Right ventricle myocardium superior (tissue), 1 donor: ENCODE measurements around the gene PRG2. TPM values are rescaled to one million over a fixed set of nuclear protein-coding genes. Genes with fewer than 3 reads are reported as not detected.
"Not testable (repeated sequence)": the region's sequence is repeated elsewhere in the genome, so short reads cannot be mapped to it uniquely, and the experiment has no call there.

ENCODE experiments used
- ATAC-seq: fragments of 200-7000 bp; cut with Tn5 transposase; one replicate; pipeline ENCODE4 v1.9.1; 2020; ENCODE audit warnings: mild to moderate bottlenecking; ENCODE audit not compliant: poor library complexity
- DNase-seq: peaks from one replicate; pipeline ENCODE4 v3.0.0-alpha.2; 2020
- intact Hi-C: fragments of 100-400 bp; cut with DNase I; formaldehyde crosslinking; loops from one replicate; pipeline ENCODE4 v1.11.2; 2022
- total RNA-seq: library from RNA; stranded (reverse); fragmentation: NEBNext Ultra II Directional; extraction: Animal tissue kit (Norgen Biotek cat#: 25700); gene quantifications from one replicate; pipeline ENCODE4 v1.2.1, GENCODE V29; 2021
- donor health status: DM: no; HTN: yes; CAD: no; lungs with severe emphysema.

The PRG2 gene
- total RNA-seq, 1 donor from 2014 or later = not detected

GRCh38 chr11:57376095-57377090 is 14.1 kb downstream of the PRG2 start:
- intact Hi-C loops = no loop called here
- ATAC-seq = no peak

GRCh38 chr11:57375490-57375889 is 15.0 kb downstream of the PRG2 start:
- intact Hi-C loops = no loop called here
- ATAC-seq = no peak
- DNase-seq = no peak

More at GRCh38 chr11:57376095-57377090, 14.1 kb downstream of the PRG2 start:
- no peak for DNase-seq

GRCh38 chr11:57374966-57375365 is 15.5 kb downstream of the PRG2 start:
- DNase-seq (no peak), ATAC-seq (no peak)
- intact Hi-C loops = no loop called here

GRCh38 chr11:57373146-57373545 is 17.3 kb downstream of the PRG2 start:
- intact Hi-C loops = no loop called here
- DNase-seq = no peak
- ATAC-seq = peak; percentile 38

GRCh38 chr11:57370941-57371340 is 19.5 kb downstream of the PRG2 start:
- DNase-seq (no peak), ATAC-seq (no peak)
- intact Hi-C loops = no loop called here

GRCh38 chr11:57370251-57370650 is 20.2 kb downstream of the PRG2 start:
- no peak for ATAC-seq
- DNase-seq = no peak
- intact Hi-C loops = no loop called here

GRCh38 chr11:57368845-57369232 is 21.6 kb downstream of the PRG2 start:
- DNase-seq (no peak), ATAC-seq (no peak)

GRCh38 chr11:57368106-57368844 is 22.2 kb downstream of the PRG2 start:
- intact Hi-C loops = no loop called here
- no peak for DNase-seq
- ATAC-seq = no peak

More at GRCh38 chr11:57368845-57369232, 21.6 kb downstream of the PRG2 start:
- intact Hi-C loops = no loop called here

GRCh38 chr11:57364851-57365660 is 25.4 kb downstream of the PRG2 start:
- no peak for DNase-seq
- ATAC-seq = no peak
- intact Hi-C loops = no loop called here

GRCh38 chr11:57363131-57364080 is 27.0 kb downstream of the PRG2 start:
- intact Hi-C loops = no loop called here
- no peak for DNase-seq
- no peak for ATAC-seq

- no peak for ATAC-seq
- no peak for DNase-seq
- intact Hi-C loops = no loop called here
These were observed 28.5 kb downstream of the PRG2 start for GRCh38 chr11:57361926-57362325.

- intact Hi-C loops, DNase-seq, ATAC-seq: not testable (repeated sequence)
These were observed 29.0 kb downstream of the PRG2 start for GRCh38 chr11:57361420-57361819.

- ATAC-seq = no peak
- intact Hi-C loops = no loop called here
These were observed 29.5 kb downstream of the PRG2 start for GRCh38 chr11:57360991-57361390.

GRCh38 chr11:57359896-57360690 is 30.4 kb downstream of the PRG2 start:
- ATAC-seq (no peak), DNase-seq (no peak)
- intact Hi-C loops = no loop called here

More at GRCh38 chr11:57360991-57361390, 29.5 kb downstream of the PRG2 start:
- no peak for DNase-seq

GRCh38 chr11:57359396-57359795 is 31.1 kb downstream of the PRG2 start:
- DNase-seq (no peak), ATAC-seq (no peak)
- intact Hi-C loops = no loop called here

GRCh38 chr11:57358991-57359390 is 31.5 kb downstream of the PRG2 start:
- intact Hi-C loops = no loop called here
- DNase-seq (no peak), ATAC-seq (no peak)

- no peak for ATAC-seq
- no peak for DNase-seq
- intact Hi-C loops = no loop called here
These were observed 31.9 kb downstream of the PRG2 start for GRCh38 chr11:57358543-57358961.
